ENCODE results near the gene PDE4D.

PDE4D gene

GRCh38 chr5:59036274-59036961 lies 857.1 kb downstream of the PDE4D start:
- TF ChIP-seq BACH2 (CRISPR knock-in tag; IDR thresholded peaks at IDR 0.05; ENCODE audit: borderline replicate concordance) (no peak), ZNF565 (CRISPR knock-in tag; conservative IDR thresholded peaks at IDR 0.05; ENCODE audit: low read depth) (no peak), GLIS3 (CRISPR knock-in tag; IDR thresholded peaks at IDR 0.05) (no peak)
- TF ChIP-seq, protein P1, sequence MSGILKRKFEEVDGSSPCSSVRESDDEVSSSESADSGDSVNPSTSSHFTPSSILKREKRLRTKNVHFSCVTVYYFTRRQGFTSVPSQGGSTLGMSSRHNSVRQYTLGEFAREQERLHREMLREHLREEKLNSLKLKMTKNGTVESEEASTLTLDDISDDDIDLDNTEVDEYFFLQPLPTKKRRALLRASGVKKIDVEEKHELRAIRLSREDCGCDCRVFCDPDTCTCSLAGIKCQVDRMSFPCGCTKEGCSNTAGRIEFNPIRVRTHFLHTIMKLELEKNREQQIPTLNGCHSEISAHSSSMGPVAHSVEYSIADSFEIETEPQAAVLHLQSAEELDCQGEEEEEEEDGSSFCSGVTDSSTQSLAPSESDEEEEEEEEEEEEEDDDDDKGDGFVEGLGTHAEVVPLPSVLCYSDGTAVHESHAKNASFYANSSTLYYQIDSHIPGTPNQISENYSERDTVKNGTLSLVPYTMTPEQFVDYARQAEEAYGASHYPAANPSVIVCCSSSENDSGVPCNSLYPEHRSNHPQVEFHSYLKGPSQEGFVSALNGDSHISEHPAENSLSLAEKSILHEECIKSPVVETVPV (CRISPR knock-in tag; IDR thresholded peaks at IDR 0.05): no peak
- ATAC-seq: peak; percentile 13; the same call in 2 of the 3 replicates

DNA sequence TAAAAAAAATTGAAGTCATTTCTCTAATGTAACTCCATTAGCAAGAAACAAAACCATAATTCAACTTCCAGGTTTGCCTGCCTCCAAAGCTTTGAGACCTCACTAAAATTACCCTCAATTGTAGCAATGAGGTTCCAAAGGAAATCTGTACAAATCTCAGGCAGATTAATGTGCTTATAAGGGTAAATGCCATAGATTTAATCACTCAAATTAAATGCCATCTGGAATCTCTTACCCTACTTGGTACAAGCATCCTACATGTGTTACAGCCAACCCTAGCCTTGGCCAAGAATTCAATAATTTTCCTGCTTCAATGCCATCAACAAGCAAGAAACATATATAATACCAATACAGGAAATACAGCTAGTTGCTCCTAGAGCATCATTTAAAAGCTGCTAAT lies 857.8 kb downstream of the PDE4D start:
- TF ChIP-seq CSDC2 (CRISPR knock-in tag; IDR thresholded peaks at IDR 0.05) (no peak), ZNF565 (CRISPR knock-in tag; conservative IDR thresholded peaks at IDR 0.05; ENCODE audit: low read depth) (no peak), ZC3H10 (CRISPR knock-in tag; IDR thresholded peaks at IDR 0.05) (no peak), BACH2 (CRISPR knock-in tag; IDR thresholded peaks at IDR 0.05; ENCODE audit: borderline replicate concordance) (no peak), PATZ1 (CRISPR knock-in tag; IDR thresholded peaks at IDR 0.05; ENCODE audit: borderline replicate concordance) (no peak), SNAI2 (CRISPR knock-in tag; IDR thresholded peaks at IDR 0.05) (peak; percentile 66; the same call in 1 of the 2 replicates), ZNF70 (CRISPR knock-in tag; IDR thresholded peaks at IDR 0.05) (no peak), CREB5 (CRISPR knock-in tag; IDR thresholded peaks at IDR 0.05; ENCODE audit: low read depth) (no peak), ZFP3 (CRISPR knock-in tag; IDR thresholded peaks at IDR 0.05) (no peak), OSR1 (CRISPR knock-in tag; IDR thresholded peaks at IDR 0.05) (no peak), ISL1 (CRISPR knock-in tag; IDR thresholded peaks at IDR 0.05) (peak; percentile 68), POU6F1 (CRISPR knock-in tag; IDR thresholded peaks at IDR 0.05; ENCODE audit: borderline replicate concordance, low read depth) (no peak), TCF4 (CRISPR knock-in tag; IDR thresholded peaks at IDR 0.05; ENCODE audit: borderline replicate concordance) (peak; percentile 91), ESRRG (CRISPR knock-in tag; IDR thresholded peaks at IDR 0.05) (no peak), ZFP30 (CRISPR knock-in tag; IDR thresholded peaks at IDR 0.05) (no peak)
- TF ChIP-seq, protein P2, sequence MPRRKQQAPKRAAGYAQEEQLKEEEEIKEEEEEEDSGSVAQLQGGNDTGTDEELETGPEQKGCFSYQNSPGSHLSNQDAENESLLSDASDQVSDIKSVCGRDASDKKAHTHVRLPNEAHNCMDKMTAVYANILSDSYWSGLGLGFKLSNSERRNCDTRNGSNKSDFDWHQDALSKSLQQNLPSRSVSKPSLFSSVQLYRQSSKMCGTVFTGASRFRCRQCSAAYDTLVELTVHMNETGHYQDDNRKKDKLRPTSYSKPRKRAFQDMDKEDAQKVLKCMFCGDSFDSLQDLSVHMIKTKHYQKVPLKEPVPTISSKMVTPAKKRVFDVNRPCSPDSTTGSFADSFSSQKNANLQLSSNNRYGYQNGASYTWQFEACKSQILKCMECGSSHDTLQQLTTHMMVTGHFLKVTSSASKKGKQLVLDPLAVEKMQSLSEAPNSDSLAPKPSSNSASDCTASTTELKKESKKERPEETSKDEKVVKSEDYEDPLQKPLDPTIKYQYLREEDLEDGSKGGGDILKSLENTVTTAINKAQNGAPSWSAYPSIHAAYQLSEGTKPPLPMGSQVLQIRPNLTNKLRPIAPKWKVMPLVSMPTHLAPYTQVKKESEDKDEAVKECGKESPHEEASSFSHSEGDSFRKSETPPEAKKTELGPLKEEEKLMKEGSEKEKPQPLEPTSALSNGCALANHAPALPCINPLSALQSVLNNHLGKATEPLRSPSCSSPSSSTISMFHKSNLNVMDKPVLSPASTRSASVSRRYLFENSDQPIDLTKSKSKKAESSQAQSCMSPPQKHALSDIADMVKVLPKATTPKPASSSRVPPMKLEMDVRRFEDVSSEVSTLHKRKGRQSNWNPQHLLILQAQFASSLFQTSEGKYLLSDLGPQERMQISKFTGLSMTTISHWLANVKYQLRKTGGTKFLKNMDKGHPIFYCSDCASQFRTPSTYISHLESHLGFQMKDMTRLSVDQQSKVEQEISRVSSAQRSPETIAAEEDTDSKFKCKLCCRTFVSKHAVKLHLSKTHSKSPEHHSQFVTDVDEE (CRISPR knock-in tag; IDR thresholded peaks at IDR 0.05): peak; percentile 72; the same call in 1 of the 2 replicates
- ATAC-seq: no peak

- ATAC-seq: peak; percentile 45; the same call in 2 of the 3 replicates
- TF ChIP-seq TCF4 (CRISPR knock-in tag; IDR thresholded peaks at IDR 0.05; ENCODE audit: borderline replicate concordance) (no peak), RARB (CRISPR knock-in tag; IDR thresholded peaks at IDR 0.05) (no peak), TOX (CRISPR knock-in tag; IDR thresholded peaks at IDR 0.05; ENCODE audit: borderline replicate concordance) (no peak), ZFP3 (CRISPR knock-in tag; IDR thresholded peaks at IDR 0.05) (no peak), CSDC2 (CRISPR knock-in tag; IDR thresholded peaks at IDR 0.05) (no peak), ZNF565 (CRISPR knock-in tag; conservative IDR thresholded peaks at IDR 0.05; ENCODE audit: low read depth) (no peak), ESRRG (CRISPR knock-in tag; IDR thresholded peaks at IDR 0.05) (no peak), CREB5 (CRISPR knock-in tag; IDR thresholded peaks at IDR 0.05; ENCODE audit: low read depth) (no peak), PPARA (CRISPR knock-in tag; IDR thresholded peaks at IDR 0.05; ENCODE audit: borderline replicate concordance) (no peak), GLIS3 (CRISPR knock-in tag; IDR thresholded peaks at IDR 0.05) (no peak), PATZ1 (CRISPR knock-in tag; IDR thresholded peaks at IDR 0.05; ENCODE audit: borderline replicate concordance) (no peak), BACH2 (CRISPR knock-in tag; IDR thresholded peaks at IDR 0.05; ENCODE audit: borderline replicate concordance) (no peak), ZNF70 (CRISPR knock-in tag; IDR thresholded peaks at IDR 0.05) (no peak), SNAI2 (CRISPR knock-in tag; IDR thresholded peaks at IDR 0.05) (no peak), ARNTL (CRISPR knock-in tag; IDR thresholded peaks at IDR 0.05; ENCODE audit: borderline replicate concordance, low read depth) (no peak)
Observed at GRCh38 chr5:59034498-59035186, 858.9 kb downstream of the PDE4D start.

All from SK-N-SH treated with all-trans-retinoic acid at 6 μM for 48 hours (cell line).